ENCODE measurements around the gene RWDD1. TPM values are rescaled to one million over a fixed set of nuclear protein-coding genes. Genes with fewer than 3 reads are reported as not detected.

RWDD1 gene
- polyA plus RNA-seq, 1 experiment, result 22.5 TPM

GRCh38 chr6:116615937-116616736, 44.8 kb downstream of the RWDD1 start, which contains the start of gene RSPH4A:
Gene RSPH4A, plus strand, starts transcription at chr6:116616479. Its CDS starts 145 bp downstream, at chr6:116616624.
- ChIA-PET POLR2A (interaction anchor here (0.6 kb wide), 1 partner anchor 130 kb away, joined by 3 read pairs; no protein-coding TSS in a partner anchor), CTCF (interaction anchor here (0.5 to 1.8 kb wide), 3 partner anchors 10 to 13 kb away, joined by 3 to 9 read pairs (median 3); no protein-coding TSS in a partner anchor)
- H3K4me3 ChIP-seq (ENCODE audit: low read depth, low read length), result peak within 1 kb of the TSS; percentile 80
- H3K27me3 ChIP-seq (ENCODE audit: control insufficient read depth, insufficient read depth, low read length), result no peaks in the 10 kb centered on the region
- TF ChIP-seq CTCF (IDR thresholded peaks at IDR 0.05; ENCODE audit: insufficient read depth, low read depth, low read length), result peak; percentile 23; the same call in 1 of the 2 replicates
- peak; percentile 91 for DNase-seq (ENCODE audit: low read depth)
- no peaks in the 10 kb centered on the region for H3K36me3 ChIP-seq (ENCODE audit: control insufficient read depth, insufficient read depth, low read length)

- H3K36me3 ChIP-seq (ENCODE audit: control insufficient read depth, insufficient read depth, low read length), result no peaks in the 10 kb centered on the region
- no peaks in the 10 kb centered on the region for H3K27me3 ChIP-seq (ENCODE audit: control insufficient read depth, insufficient read depth, low read length)
- ChIA-PET POLR2A (interaction anchor here (0.6 kb wide), 1 partner anchor 130 kb away, joined by 3 read pairs; no protein-coding TSS in a partner anchor), CTCF (interaction anchor here (0.5 to 1.8 kb wide), 3 partner anchors 10 to 12 kb away, joined by 3 to 9 read pairs (median 3); no protein-coding TSS in a partner anchor)
- H3K4me3 ChIP-seq (ENCODE audit: low read depth, low read length), result peak overlapping the region; percentile 80
- TF ChIP-seq CTCF (IDR thresholded peaks at IDR 0.05; ENCODE audit: insufficient read depth, low read depth, low read length), result no peak
- DNase-seq (ENCODE audit: low read depth), result no peak
These were observed 45.4 kb downstream of the RWDD1 start for GRCh38 chr6:116616737-116617053.

- no peak for TF ChIP-seq CTCF (IDR thresholded peaks at IDR 0.05; ENCODE audit: insufficient read depth, low read depth, low read length)
- Histone ChIP-seq H3K36me3 (ENCODE audit: control insufficient read depth, insufficient read depth, low read length) (no peaks in the 10 kb centered on the region), H3K27me3 (ENCODE audit: control insufficient read depth, insufficient read depth, low read length) (no peaks in the 10 kb centered on the region), H3K4me3 (ENCODE audit: low read depth, low read length) (no peak overlapping the region)
- no peak for DNase-seq (ENCODE audit: low read depth)
- ChIA-PET CTCF (no interaction called here), POLR2A (no interaction called here)
These were observed 52.9 kb downstream of the RWDD1 start for GRCh38 chr6:116624036-116624805.

GRCh38 chr6:116625872-116626271, 54.6 kb downstream of the RWDD1 start:
- no peak overlapping the region for H3K4me3 ChIP-seq (ENCODE audit: low read depth, low read length)
- CTCF ChIA-PET, result no interaction called here

More at GRCh38 chr6:116625872-116626271, 54.6 kb downstream of the RWDD1 start:
- H3K27me3 ChIP-seq (ENCODE audit: control insufficient read depth, insufficient read depth, low read length), result no peaks in the 10 kb centered on the region
- no peaks in the 10 kb centered on the region for H3K36me3 ChIP-seq (ENCODE audit: control insufficient read depth, insufficient read depth, low read length)
- no peak for TF ChIP-seq CTCF (IDR thresholded peaks at IDR 0.05; ENCODE audit: insufficient read depth, low read depth, low read length)
- POLR2A ChIA-PET, result no interaction called here
- DNase-seq (ENCODE audit: low read depth), result no peak
